ES-I3 (cell line): Measurements from ENCODE around the gene ZNF799.
"Not testable (repeated sequence)": the region's sequence is repeated elsewhere in the genome, so short reads cannot be mapped to it uniquely, and the experiment has no call there.

Experiments
- H3K36me3 ChIP-seq: 2 replicates; pipeline ENCODE4 v1.6.1; 2013; ENCODE audit warnings: mild to moderate bottlenecking, low read length, control low read depth, moderate library complexity; ENCODE audit not compliant: insufficient read depth
- H3K4me1 ChIP-seq: 2 replicates; pipeline ENCODE4 v1.6.1; 2013; ENCODE audit warnings: mild to moderate bottlenecking, control low read depth, low read length; ENCODE audit not compliant: insufficient read depth
- H3K9ac ChIP-seq: 2 replicates; pipeline ENCODE4 v1.6.1; 2013; ENCODE audit warnings: low read depth, mild to moderate bottlenecking, low read length, moderate library complexity
- H3K9me3 ChIP-seq: 2 replicates; pipeline ENCODE4 v1.6.1; 2013; ENCODE audit warnings: mild to moderate bottlenecking, low read length, moderate library complexity; ENCODE audit not compliant: control insufficient read depth, insufficient read depth

Gene ZNF799

DNA sequence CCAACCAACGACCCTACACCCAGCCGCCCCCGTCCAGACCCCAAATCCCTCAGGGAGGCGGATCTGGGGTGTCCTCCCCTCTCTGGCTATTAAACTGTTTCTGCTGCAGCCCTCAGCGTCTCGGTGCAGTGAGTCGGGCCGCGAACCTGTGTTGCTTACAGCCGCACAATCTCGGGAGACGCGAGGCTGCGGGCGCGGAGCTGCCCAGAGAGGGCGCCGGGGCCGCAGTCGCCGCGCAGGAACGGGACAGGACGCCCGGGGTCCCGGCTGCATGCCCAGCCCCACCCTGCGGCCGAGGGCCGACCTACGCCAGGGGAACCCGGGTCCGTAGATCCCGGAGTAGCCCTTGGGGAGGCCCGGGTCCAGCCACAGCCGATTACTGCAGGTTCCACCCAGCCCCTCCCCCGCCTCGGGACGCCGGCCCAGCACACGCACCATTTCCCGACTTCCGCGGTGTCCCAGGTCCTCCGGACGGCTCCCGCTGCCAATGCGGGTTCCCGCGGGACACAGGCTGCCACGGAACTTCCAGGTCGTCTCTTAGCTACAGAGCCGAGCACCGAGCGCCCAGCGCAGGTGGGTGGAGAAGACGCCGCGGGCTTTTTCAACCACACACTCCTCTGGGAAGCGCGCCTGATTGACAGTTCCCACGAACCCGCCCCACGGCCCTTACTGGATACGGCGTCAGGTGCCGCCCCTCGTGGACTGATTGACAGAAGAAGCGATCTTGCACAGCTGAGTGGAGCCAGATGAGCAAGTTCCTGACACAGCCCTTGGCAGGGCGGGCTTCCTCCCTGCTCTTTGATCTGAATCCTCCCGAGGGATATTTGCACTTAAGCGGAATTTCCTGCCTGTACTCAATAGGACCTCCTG, at the start of gene ZNF799:
TSS of gene ZNF799 (minus strand) at position 639 of the 870 bp plus-strand sequence. CDS start at position 438, 201 bp downstream.
- H3K4me1 ChIP-seq, result no peaks in the 10 kb centered on the region
- H3K9ac ChIP-seq, result peak within 1 kb of the TSS; percentile 56
- H3K36me3 ChIP-seq, result no peaks in the 10 kb centered on the region
- no peaks in the 10 kb centered on the region for H3K9me3 ChIP-seq

DNA sequence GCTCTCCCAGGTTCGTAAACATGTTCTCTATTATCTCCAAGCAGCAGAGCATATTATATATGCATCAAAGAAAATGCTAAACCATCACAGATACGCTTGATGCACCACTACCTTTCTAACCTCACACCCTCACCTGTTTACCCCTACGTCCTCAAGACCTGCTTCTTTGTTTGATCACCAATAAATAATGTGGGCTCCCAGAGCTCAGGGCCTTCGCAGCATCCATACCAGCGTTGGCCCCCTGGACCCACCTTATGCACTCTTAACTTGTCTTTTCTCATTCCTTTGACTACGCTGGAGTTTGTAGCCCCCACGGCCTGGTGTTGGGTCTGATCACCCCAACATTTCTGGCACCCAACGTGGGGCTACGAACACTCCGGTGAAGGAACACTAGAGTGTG, 49.8 kb upstream of the ZNF799 start:
- H3K9me3 ChIP-seq, result peaks cover 2% of the 10 kb centered on the region; the same call in 1 of the 2 replicates
- H3K4me1 ChIP-seq, result no peaks in the 10 kb centered on the region
- no peaks in the 10 kb centered on the region for H3K36me3 ChIP-seq
- no peak overlapping the region for H3K9ac ChIP-seq

DNA sequence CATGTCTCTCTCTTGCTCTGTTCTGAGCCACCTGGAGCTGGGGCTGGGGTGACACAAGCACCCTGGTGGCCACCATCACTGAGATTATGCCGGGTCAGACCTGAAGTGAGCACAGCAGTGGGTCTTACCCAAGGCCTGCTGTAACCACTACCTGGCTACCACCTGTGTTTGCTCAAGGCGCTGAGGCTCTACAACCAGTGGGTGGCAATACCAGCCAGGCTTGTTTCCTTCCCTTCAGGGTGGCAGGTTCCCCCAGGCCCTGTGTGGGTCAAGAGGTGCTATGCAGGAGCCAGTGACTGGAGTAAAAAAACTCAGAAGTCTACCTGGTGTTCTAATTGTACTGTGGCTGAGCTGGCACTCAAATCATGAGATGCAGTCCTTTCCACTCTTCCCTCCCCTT, 47.7 kb upstream of the ZNF799 start:
- peaks cover 2% of the 10 kb centered on the region; the same call in 1 of the 2 replicates for H3K9me3 ChIP-seq
- no peaks in the 10 kb centered on the region for H3K4me1 ChIP-seq
- H3K9ac ChIP-seq, result no peak overlapping the region
- H3K36me3 ChIP-seq, result no peaks in the 10 kb centered on the region

DNA sequence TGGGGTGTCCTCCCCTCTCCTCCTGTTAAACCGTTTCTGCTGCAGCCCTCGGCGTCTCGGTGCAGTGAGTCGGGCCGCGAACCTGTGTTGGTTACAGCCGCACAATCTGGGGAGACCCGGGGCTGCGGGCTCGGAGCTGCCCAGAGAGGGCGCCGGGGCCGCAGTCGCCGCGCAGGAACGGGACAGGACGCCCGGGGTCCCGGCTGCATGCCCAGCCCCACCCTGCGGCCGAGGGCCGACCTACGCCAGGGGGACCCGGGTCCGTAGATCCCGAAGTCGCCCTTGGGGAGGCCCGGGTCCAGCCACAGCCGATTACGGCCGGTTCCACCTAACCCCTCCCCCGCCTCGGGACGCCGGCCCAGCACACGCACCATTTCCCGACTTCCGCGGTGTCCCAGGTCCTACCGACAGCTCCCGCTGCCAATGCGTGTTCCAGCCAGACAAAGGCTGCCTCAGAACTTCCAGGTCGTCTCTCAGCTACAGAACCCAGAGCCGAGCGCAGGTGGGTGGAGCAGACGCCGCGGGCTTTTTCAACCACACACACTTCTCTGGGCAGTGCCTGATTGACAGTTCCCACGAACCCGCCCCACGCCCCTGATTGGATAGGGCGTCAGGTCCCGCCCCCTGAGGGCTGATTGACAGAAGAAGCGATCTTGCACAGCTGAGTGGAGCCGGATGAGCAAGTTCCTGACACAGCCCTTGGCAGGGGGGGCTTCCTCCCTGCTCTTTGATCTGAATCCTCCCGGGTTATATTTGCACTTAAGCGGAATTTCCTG, 39.7 kb upstream of the ZNF799 start, which contains the start of gene ZNF443:
TSS of gene ZNF443 (minus strand) at position 481 of the 776 bp plus-strand sequence. CDS start at position 374, 107 bp downstream.
- H3K4me1 ChIP-seq, result no peaks in the 10 kb centered on the region
- H3K36me3 ChIP-seq, result no peaks in the 10 kb centered on the region
- H3K9me3 ChIP-seq, result no peaks in the 10 kb centered on the region
- peak within 1 kb of the TSS; percentile 48 for H3K9ac ChIP-seq

DNA sequence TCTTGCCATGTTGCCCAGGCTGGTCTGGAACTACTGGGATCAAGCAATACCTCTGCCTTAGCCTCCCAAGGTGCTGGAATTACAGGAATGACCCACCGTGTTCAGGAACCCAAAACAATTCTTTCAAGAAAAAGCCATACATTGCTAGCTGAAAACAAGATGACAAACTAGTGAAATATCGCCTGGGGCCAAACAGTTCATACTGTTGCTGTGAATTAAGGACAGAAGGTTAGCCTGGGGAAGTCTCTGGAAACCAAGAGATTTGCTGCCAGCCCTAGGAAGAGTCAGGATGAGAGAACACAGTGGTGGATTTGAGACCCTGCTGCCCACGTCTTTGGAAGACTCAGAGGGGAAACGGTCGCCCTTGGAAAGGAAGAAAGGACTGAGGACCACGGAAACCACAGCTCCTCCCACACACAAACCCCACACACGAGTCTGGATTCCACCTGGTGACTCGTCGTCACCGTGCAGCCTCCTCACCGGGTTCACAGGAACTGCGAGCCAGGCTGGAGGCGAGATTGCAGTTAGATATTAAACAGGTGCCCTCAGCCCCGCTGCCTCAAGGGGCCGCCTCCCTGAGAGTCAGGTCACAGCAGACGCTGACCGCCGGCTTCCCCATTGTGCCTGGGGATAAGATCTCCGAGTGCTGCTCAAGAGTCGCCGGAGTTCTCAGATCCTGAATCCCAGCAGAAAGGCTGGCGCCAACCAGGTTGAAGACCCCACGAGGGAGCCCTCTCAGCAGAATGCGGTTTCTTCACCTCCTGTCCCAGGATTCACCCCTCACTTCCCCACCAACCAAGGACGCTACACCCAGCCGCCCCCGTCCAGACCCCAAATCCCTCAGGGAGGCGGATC, 38.8 kb upstream of the ZNF799 start:
- H3K9me3 ChIP-seq, H3K4me1 ChIP-seq, H3K36me3 ChIP-seq: not testable (repeated sequence)
- H3K9ac ChIP-seq, result peak overlapping the region; percentile 48; the same call in 1 of the 2 replicates

DNA sequence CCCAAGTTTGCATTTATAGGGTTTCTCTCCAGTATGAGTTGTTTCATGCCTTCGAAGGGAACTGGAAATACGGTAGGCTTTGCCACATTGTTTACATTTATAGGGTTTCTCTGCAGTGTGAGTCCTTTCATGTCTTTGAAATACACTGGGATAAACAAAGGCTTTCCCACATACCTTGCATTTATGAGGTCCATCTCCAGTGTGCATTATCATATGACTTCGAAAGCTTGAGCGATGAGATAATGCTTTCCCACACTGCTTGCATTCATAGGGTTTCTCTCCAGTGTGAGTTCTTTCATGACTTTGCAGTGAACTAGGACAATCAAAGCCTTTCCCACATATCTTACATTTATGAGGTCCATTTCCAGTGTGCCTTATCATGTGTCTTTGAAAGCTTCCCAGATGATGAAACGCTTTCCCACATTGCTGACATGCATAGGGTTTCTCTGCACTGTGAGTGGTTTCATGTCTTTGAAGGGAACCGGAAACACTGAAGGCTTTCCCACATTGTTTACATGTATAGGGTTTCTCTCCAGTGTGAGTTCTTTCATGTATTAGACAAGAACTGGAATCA, 29.7 kb upstream of the ZNF799 start:
- H3K36me3 ChIP-seq, H3K9me3 ChIP-seq, H3K4me1 ChIP-seq, H3K9ac ChIP-seq: not testable (repeated sequence)

DNA sequence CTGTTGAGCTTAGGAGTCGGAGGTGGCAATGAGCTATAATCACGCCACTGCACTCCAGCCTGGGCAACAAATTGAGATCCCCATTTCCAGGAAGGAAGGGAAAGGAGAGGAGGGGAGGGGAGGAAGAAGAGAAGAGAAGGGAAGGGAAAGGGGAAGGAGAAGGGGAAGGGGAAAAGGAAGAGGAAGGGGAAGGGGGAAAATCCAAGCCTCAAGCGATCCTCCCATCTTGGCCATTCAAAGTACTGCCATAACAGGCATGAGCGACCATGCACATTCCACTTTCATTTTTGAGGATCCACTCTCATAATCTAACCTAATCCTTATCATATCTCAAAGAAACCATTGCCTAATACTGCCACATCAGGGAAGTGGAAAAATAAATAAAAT, 24.8 kb upstream of the ZNF799 start:
- H3K9ac ChIP-seq, result no peak overlapping the region
- no peaks in the 10 kb centered on the region for H3K4me1 ChIP-seq
- H3K36me3 ChIP-seq, result no peaks in the 10 kb centered on the region; the same call in 1 of the 2 replicates
- peaks cover under 1% of the 10 kb centered on the region; the same call in 1 of the 2 replicates for H3K9me3 ChIP-seq

DNA sequence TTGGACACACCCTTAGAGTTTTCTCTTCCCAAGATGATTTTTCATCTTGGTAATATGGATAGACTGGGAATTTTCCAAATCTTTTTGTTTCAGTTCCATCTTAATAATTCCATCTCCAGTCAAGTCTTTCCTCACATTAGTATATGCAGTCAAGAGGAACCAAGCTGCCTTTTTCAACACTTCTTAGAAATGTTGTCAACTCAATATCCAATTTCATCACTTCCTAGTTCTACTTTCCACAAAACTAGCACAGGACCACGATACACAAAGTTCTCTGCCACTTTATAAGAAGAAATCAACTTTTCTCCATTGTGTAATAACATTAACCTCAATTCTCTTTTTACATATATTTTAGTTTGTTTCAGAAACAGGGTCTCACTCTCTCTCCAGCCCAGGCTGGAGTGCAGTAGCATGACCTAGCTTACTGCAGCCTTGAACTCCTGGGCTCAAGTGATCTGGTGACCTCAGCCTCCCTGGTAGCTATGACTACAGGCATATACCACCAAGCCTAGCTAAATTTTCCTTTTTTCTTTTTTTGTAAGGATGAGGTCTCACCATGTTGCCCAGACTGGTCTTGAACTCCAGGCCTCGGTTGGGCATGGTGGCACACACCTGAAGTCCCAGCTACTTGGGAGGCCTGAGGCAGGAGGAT, 24.3 kb upstream of the ZNF799 start:
- H3K9ac ChIP-seq, result no peak overlapping the region
- no peaks in the 10 kb centered on the region; the same call in 1 of the 2 replicates for H3K9me3 ChIP-seq
- H3K36me3 ChIP-seq, result no peaks in the 10 kb centered on the region

DNA sequence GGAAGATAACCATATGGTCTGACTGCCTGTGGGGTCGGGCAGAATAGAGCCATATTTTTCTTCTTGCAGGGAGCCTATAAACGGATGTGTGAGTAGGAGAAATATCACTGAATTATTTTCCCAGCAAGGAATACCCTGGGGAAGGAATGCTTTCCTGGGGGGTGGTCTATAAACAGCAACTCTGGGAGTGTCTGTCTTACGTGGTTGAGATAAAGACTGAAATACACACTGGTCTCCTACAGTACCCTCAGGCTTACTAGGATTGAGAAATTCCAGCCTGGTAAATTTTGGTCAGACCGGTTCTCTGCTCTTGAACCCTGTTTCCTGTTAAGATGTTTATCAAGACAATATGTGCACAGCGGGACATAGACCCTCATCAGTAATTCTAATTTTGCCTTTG, 16.2 kb upstream of the ZNF799 start:
- not testable (repeated sequence) for H3K9ac ChIP-seq, H3K9me3 ChIP-seq, H3K36me3 ChIP-seq, H3K4me1 ChIP-seq

More for the DNA sequence above, 24.3 kb upstream of the ZNF799 start:
- no peaks in the 10 kb centered on the region for H3K4me1 ChIP-seq

DNA sequence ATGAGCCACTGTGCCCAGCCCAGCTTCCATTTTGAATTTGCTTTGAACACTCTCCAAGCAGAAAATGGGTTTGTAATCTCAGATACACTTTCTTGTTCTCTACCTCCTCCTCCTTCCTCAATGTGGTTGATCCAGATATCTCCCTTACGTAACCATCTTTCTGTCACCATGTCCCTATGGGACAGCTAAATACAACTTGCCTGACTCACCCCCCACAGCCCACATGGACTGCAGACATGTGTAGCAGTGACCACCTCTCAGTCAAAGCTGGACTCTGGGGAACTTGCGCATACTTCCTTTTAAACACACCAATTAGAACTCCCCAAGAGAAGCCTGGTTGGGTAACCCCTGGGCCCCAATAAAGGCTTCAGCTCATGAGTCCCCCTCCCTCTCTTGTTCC, 10.8 kb upstream of the ZNF799 start:
- H3K36me3 ChIP-seq, result no peaks in the 10 kb centered on the region
- H3K4me1 ChIP-seq, result no peaks in the 10 kb centered on the region
- H3K9me3 ChIP-seq, result no peaks in the 10 kb centered on the region
- no peak overlapping the region for H3K9ac ChIP-seq

DNA sequence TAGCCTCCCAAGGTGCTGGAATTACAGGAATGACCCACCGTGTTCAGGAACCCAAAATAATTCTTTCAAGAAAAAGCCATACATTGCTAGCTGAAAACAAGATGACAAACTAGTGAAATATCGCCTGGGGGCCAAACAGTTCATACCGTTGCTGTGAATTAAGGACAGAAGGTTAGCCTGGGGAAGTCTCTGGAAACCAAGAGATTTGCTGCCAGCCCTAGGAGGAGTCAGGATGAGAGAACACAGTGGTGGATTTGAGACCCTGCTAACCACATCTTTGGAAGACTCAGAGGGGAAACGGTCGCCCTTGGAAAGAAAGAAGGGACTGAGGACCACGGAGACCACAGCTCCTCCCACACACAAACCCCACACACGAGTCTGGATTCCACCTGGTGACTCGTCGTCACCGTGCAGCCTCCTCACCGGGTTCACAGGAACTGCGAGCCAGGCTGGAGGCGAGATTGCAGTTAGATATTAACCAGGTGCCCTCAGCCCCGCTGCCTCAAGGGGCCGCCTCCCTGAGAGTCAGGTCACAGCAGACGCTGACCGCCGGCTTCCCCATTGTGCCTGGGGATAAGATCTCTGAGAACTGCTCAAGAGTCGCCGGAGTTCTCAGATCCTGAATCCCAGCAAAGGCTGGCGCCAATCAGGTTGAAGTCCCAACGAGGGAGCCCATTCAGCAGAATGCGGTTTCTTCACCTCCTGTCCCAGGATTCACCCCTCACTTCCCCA, 1.0 kb downstream of the ZNF799 start:
- H3K9ac ChIP-seq, result peak overlapping the region; percentile 56

DNA sequence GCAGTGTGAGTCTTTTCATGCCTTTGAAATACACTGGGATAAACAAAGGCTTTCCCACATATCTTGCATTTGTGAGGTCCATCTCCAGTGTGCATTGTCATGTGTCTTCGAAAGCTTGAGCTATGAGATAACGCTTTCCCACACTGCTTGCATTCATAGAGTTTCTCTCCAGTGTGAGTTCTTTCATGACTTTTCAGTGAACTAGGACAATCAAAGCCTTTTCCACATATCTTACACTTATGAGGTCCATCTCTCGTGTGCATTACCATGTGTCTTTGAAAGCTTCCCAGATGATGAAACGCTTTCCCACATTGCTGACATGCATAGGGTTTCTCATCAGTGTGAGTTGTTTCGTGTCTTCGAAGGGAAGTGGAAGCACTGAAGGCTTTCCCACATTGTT, 9.9 kb downstream of the ZNF799 start:
- not testable (repeated sequence) for H3K4me1 ChIP-seq, H3K9ac ChIP-seq, H3K36me3 ChIP-seq, H3K9me3 ChIP-seq

More for the DNA sequence above, 1.0 kb downstream of the ZNF799 start:
- not testable (repeated sequence) for H3K36me3 ChIP-seq, H3K4me1 ChIP-seq, H3K9me3 ChIP-seq

DNA sequence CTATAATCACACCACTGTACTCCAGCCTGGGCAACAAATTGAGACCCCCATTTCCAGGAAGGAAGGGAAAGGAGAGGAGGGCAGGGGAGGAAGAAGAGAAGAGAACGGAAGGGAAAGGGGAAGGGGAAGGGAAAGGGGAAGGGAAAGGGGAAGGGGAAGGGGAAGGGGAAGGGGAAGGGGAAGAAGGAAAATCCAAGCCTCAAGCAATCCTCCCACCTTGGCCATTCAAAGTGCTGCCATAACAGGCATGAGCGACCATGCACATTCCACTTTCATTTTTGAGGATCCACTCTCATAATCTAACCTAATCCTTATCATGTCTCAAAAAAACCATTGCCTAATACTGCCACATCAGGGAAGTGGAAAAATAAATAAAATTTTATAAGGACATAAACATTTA, 14.7 kb downstream of the ZNF799 start:
- not testable (repeated sequence) for H3K4me1 ChIP-seq, H3K36me3 ChIP-seq, H3K9me3 ChIP-seq, H3K9ac ChIP-seq
